GM21515 (cell line): Measurements from ENCODE around the gene ZNF595.
"Not testable (repeated sequence)": the region's sequence is repeated elsewhere in the genome, so short reads cannot be mapped to it uniquely, and the experiment has no call there.

Experiments
- ATAC-seq: cut with Tn5 transposase; IDR thresholded peaks from one replicate; pipeline ENCODE4 v1.9.1; 2021; ENCODE audit not compliant: unreplicated experiment

ZNF595 gene

GRCh38 chr4:85951-86350 lies 32.8 kb downstream of the ZNF595 start:
- no peak for ATAC-seq

GRCh38 chr4:86559-87324 lies 33.6 kb downstream of the ZNF595 start:
- ATAC-seq, result not testable (repeated sequence)

GRCh38 chr4:98386-98785 lies 45.3 kb downstream of the ZNF595 start:
- no peak for ATAC-seq

- ATAC-seq, result no peak
These were observed 46.7 kb downstream of the ZNF595 start for GRCh38 chr4:99863-100262.

- no peak for ATAC-seq
These were observed 53.9 kb downstream of the ZNF595 start for GRCh38 chr4:107083-107443.

- ATAC-seq, result no peak
These were observed 54.6 kb downstream of the ZNF595 start for GRCh38 chr4:107444-108429.

GRCh38 chr4:112771-113170 lies 59.6 kb downstream of the ZNF595 start:
- no peak for ATAC-seq

GRCh38 chr4:113732-114131 lies 60.6 kb downstream of the ZNF595 start:
- ATAC-seq, result no peak

GRCh38 chr4:114149-114548 lies 61.0 kb downstream of the ZNF595 start:
- ATAC-seq, result no peak

GRCh38 chr4:116499-116898 lies 63.4 kb downstream of the ZNF595 start:
- no peak for ATAC-seq

- ATAC-seq, result no peak
These were observed 67.5 kb downstream of the ZNF595 start for GRCh38 chr4:120616-121015.

GRCh38 chr4:121408-122084 lies 68.4 kb downstream of the ZNF595 start:
- no peak for ATAC-seq

- ATAC-seq, result not testable (repeated sequence)
These were observed 70.8 kb downstream of the ZNF595 start for GRCh38 chr4:123922-124274.

GRCh38 chr4:124275-125081 lies 71.4 kb downstream of the ZNF595 start, which contains the start of gene ZNF718:
ZNF718 (plus strand) TSS chr4:124501; CDS start chr4:124671, 170 bp downstream.
- peak; percentile 99 for ATAC-seq

- ATAC-seq, result peak; percentile 19
These were observed 72.1 kb downstream of the ZNF595 start for GRCh38 chr4:125091-125771.

- ATAC-seq, result no peak
These were observed 72.7 kb downstream of the ZNF595 start for GRCh38 chr4:125833-126232.

- no peak for ATAC-seq
These were observed 79.4 kb downstream of the ZNF595 start for GRCh38 chr4:132483-132882.
